Measurements from ENCODE around the gene UPK2. TPM values are rescaled to one million over a fixed set of nuclear protein-coding genes. Genes with fewer than 3 reads are reported as not detected.

Gene UPK2
- total RNA-seq, 1 donor from 2014 or later, result not detected

- Mint-ChIP-seq H3K9me3 (ENCODE audit: unreplicated experiment) (peaks cover 6% of the 10 kb centered on the region), H3K27me3 (ENCODE audit: unreplicated experiment) (peaks cover 1% of the 10 kb centered on the region), H3K4me3 (ENCODE audit: unreplicated experiment) (no peak overlapping the region), H3K4me1 (ENCODE audit: low read depth, unreplicated experiment) (peaks cover 10% of the 10 kb centered on the region), H3K36me3 (ENCODE audit: unreplicated experiment) (no peaks in the 10 kb centered on the region), H3K27ac (ENCODE audit: unreplicated experiment) (no peak overlapping the region)
- TF ChIP-seq, protein P1, sequence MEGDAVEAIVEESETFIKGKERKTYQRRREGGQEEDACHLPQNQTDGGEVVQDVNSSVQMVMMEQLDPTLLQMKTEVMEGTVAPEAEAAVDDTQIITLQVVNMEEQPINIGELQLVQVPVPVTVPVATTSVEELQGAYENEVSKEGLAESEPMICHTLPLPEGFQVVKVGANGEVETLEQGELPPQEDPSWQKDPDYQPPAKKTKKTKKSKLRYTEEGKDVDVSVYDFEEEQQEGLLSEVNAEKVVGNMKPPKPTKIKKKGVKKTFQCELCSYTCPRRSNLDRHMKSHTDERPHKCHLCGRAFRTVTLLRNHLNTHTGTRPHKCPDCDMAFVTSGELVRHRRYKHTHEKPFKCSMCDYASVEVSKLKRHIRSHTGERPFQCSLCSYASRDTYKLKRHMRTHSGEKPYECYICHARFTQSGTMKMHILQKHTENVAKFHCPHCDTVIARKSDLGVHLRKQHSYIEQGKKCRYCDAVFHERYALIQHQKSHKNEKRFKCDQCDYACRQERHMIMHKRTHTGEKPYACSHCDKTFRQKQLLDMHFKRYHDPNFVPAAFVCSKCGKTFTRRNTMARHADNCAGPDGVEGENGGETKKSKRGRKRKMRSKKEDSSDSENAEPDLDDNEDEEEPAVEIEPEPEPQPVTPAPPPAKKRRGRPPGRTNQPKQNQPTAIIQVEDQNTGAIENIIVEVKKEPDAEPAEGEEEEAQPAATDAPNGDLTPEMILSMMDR (IDR thresholded peaks at IDR 0.05; ENCODE audit: partially characterized antibody, unreplicated experiment), result no peak
- no peak for DNase-seq
Observed at GRCh38 chr11:118931571-118931970, 24.5 kb upstream of the UPK2 start.

- DNase-seq, result no peak
- Mint-ChIP-seq H3K36me3 (ENCODE audit: unreplicated experiment) (no peaks in the 10 kb centered on the region), H3K4me1 (ENCODE audit: low read depth, unreplicated experiment) (peaks cover 4% of the 10 kb centered on the region), H3K27me3 (ENCODE audit: unreplicated experiment) (peaks cover 2% of the 10 kb centered on the region), H3K4me3 (ENCODE audit: unreplicated experiment) (no peak overlapping the region), H3K9me3 (ENCODE audit: unreplicated experiment) (no peaks in the 10 kb centered on the region), H3K27ac (ENCODE audit: unreplicated experiment) (no peak overlapping the region)
- TF ChIP-seq, protein P1 (IDR thresholded peaks at IDR 0.05; ENCODE audit: partially characterized antibody, unreplicated experiment), result no peak
Observed at GRCh38 chr11:118933486-118933885, 22.6 kb upstream of the UPK2 start.

DNA sequence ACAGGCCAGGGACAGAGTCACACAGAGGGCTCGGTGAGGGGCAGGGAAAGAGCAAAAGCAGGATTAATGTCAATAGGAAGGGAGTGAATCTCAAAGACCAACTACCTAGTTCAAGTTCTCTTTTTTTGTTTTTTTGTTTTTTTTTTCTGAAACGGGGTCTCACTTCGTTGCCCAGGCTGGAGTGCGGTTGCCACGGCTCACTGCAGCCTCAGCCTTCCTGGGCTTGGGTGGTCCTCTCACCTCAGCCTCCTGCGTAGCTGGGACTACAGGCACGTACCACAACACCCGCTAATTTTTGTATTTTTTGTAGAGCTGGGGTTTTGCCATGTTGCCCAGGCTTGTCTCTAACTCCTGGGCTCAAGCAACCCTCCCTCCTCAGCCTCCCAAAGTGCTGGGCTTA, 20.7 kb upstream of the UPK2 start:
- H3K36me3 Mint-ChIP-seq (ENCODE audit: unreplicated experiment), result no peaks in the 10 kb centered on the region

GRCh38 chr11:118938491-118939403, 17.4 kb upstream of the UPK2 start:
- Mint-ChIP-seq H3K27ac (ENCODE audit: unreplicated experiment) (no peak overlapping the region), H3K4me3 (ENCODE audit: unreplicated experiment) (no peak overlapping the region)
- TF ChIP-seq, protein P1 (IDR thresholded peaks at IDR 0.05; ENCODE audit: partially characterized antibody, unreplicated experiment), result no peak

More for the DNA sequence above, 20.7 kb upstream of the UPK2 start:
- Mint-ChIP-seq H3K27me3 (ENCODE audit: unreplicated experiment) (peaks cover 2% of the 10 kb centered on the region), H3K9me3 (ENCODE audit: unreplicated experiment) (no peaks in the 10 kb centered on the region), H3K4me1 (ENCODE audit: low read depth, unreplicated experiment) (peaks cover 3% of the 10 kb centered on the region), H3K4me3 (ENCODE audit: unreplicated experiment) (no peak overlapping the region), H3K27ac (ENCODE audit: unreplicated experiment) (no peak overlapping the region)
- TF ChIP-seq, protein P1 (IDR thresholded peaks at IDR 0.05; ENCODE audit: partially characterized antibody, unreplicated experiment), result no peak
- no peak for DNase-seq

DNA sequence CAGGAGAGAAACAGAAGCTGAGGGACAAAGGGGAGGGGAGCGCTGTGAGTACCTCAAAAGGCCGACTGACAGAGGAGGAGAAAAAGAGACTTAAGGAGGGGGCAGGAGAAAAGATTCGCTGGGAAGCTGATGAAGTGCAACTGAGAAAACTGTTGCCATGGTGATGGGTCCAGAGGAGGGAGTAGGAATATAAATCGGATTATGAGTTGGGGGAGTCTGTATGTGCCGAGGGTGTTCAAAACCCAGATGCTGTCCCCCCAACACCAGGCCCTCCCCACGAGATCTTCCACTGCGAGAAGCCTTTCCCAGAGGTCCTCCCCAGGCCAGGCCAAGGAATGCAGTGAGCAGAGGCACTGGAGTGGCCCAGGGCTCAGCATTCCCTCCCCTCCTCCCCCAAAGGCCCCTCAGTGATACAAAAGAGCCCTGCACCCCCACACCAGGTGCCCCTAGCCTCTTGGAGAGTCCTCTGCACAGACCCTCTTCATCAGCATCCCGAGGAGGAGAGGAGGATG, 16.6 kb upstream of the UPK2 start:
- no peak overlapping the region for H3K27ac Mint-ChIP-seq (ENCODE audit: unreplicated experiment)
- no peak for DNase-seq

More at GRCh38 chr11:118938491-118939403, 17.4 kb upstream of the UPK2 start:
- Mint-ChIP-seq H3K9me3 (ENCODE audit: unreplicated experiment) (no peaks in the 10 kb centered on the region), H3K27me3 (ENCODE audit: unreplicated experiment) (peaks cover 2% of the 10 kb centered on the region), H3K36me3 (ENCODE audit: unreplicated experiment) (no peaks in the 10 kb centered on the region), H3K4me1 (ENCODE audit: low read depth, unreplicated experiment) (no peaks in the 10 kb centered on the region)
- no peak for DNase-seq

More for the DNA sequence above, 16.6 kb upstream of the UPK2 start:
- Mint-ChIP-seq H3K27me3 (ENCODE audit: unreplicated experiment) (peaks cover 2% of the 10 kb centered on the region), H3K4me1 (ENCODE audit: low read depth, unreplicated experiment) (no peaks in the 10 kb centered on the region), H3K36me3 (ENCODE audit: unreplicated experiment) (no peaks in the 10 kb centered on the region), H3K9me3 (ENCODE audit: unreplicated experiment) (no peaks in the 10 kb centered on the region), H3K4me3 (ENCODE audit: unreplicated experiment) (no peak overlapping the region)
- TF ChIP-seq, protein P1 (IDR thresholded peaks at IDR 0.05; ENCODE audit: partially characterized antibody, unreplicated experiment), result no peak
